H54 (cell line): ENCODE measurements around the gene DIP2C.

Source experiments
- DNase-seq: peaks from one replicate; pipeline ENCODE4 v3.0.0; 2011; ENCODE audit warnings: low spot score, mixed read lengths; ENCODE audit not compliant: insufficient read length
- FAIRE-seq: peaks from 3 replicates; lab custom pipeline; 2011; peaks lifted over from hg19 to GRCh38; lab: Jason Lieb, UNC
- POLR2A ChIP-seq: IDR thresholded peaks from 2 replicates; pipeline ENCODE4 v1.6.1; 2011; ENCODE audit warnings: low read depth, mild to moderate bottlenecking, low read length

The DIP2C gene

GRCh38 chr10:508726-509125, 180.7 kb downstream of the DIP2C start:
- no peak for FAIRE-seq
- TF ChIP-seq POLR2A, result no peak

GRCh38 chr10:507908-508444, 181.5 kb downstream of the DIP2C start:
- no peak for TF ChIP-seq POLR2A
- no peak for DNase-seq
- FAIRE-seq, result no peak

More at GRCh38 chr10:508726-509125, 180.7 kb downstream of the DIP2C start:
- no peak for DNase-seq

- TF ChIP-seq POLR2A, result no peak
- no peak for FAIRE-seq
Measured at GRCh38 chr10:507355-507699, 182.1 kb downstream of the DIP2C start.

GRCh38 chr10:506451-507354, 182.8 kb downstream of the DIP2C start:
- no peak for DNase-seq
- TF ChIP-seq POLR2A, result no peak
- FAIRE-seq, result no peak

More at GRCh38 chr10:507355-507699, 182.1 kb downstream of the DIP2C start:
- no peak for DNase-seq

- DNase-seq, result no peak
- no peak for TF ChIP-seq POLR2A
- no peak for FAIRE-seq
Measured at GRCh38 chr10:505419-505818, 184.0 kb downstream of the DIP2C start.

GRCh38 chr10:504806-505205, 184.7 kb downstream of the DIP2C start:
- TF ChIP-seq POLR2A, result no peak
- DNase-seq (no peak), FAIRE-seq (no peak)

GRCh38 chr10:504121-504611, 185.3 kb downstream of the DIP2C start:
- DNase-seq (no peak), FAIRE-seq (no peak)
- TF ChIP-seq POLR2A, result no peak

GRCh38 chr10:501596-501995, 187.9 kb downstream of the DIP2C start:
- no peak for TF ChIP-seq POLR2A
- DNase-seq (no peak), FAIRE-seq (no peak)

- DNase-seq, result no peak
- FAIRE-seq, result no peak
- no peak for TF ChIP-seq POLR2A
Measured at GRCh38 chr10:500876-501275, 188.6 kb downstream of the DIP2C start.

GRCh38 chr10:499991-500390, 189.5 kb downstream of the DIP2C start:
- FAIRE-seq, result no peak
- no peak for DNase-seq
- TF ChIP-seq POLR2A, result no peak

GRCh38 chr10:498760-499435, 190.6 kb downstream of the DIP2C start:
- DNase-seq (no peak), FAIRE-seq (no peak)
- TF ChIP-seq POLR2A, result no peak

- DNase-seq (no peak), FAIRE-seq (no peak)
- TF ChIP-seq POLR2A, result no peak
Measured at GRCh38 chr10:497898-498451, 191.5 kb downstream of the DIP2C start.

- no peak for TF ChIP-seq POLR2A
- FAIRE-seq (no peak), DNase-seq (no peak)
Measured at GRCh38 chr10:497289-497688, 192.2 kb downstream of the DIP2C start.

- no peak for DNase-seq
- no peak for FAIRE-seq
- TF ChIP-seq POLR2A, result no peak
Measured at GRCh38 chr10:494556-494955, 194.9 kb downstream of the DIP2C start.
